ENCODE measurements around the gene EPS8. TPM values are rescaled to one million over a fixed set of nuclear protein-coding genes. Genes with fewer than 3 reads are reported as not detected.

EPS8 gene
- polyA plus RNA-seq, 1 of the 3 experiments (the other 2 are of a cell fraction) = 19.8 TPM

Small RNA genes lying within 50 kb of the gene (small RNA-seq; reads per million reads assigned to genes)
- 0 reads per million in 7 experiments for gene RNU6-251P

Other genes with a start within 250 kb of the EPS8 start
- gene STRAP, start 93.0 kb upstream of the EPS8 start, polyA plus RNA-seq (2012; rRNA removed) = 85.6 and 108 TPM in 2 replicates
- gene DERA, start 121.9 kb upstream of the EPS8 start, polyA plus RNA-seq (2012; rRNA removed) = 16.6 and 20.0 TPM in 2 replicates

Measured in SK-N-SH (cell line).